GM19238 (cell line): ENCODE data around the gene CHTOP.
"Not testable (repeated sequence)": the region's sequence is repeated elsewhere in the genome, so short reads cannot be mapped to it uniquely, and the experiment has no call there.

Experiments used
- DNase-seq: peaks from one replicate; pipeline ENCODE4 v3.0.0; 2011; ENCODE audit warnings: low spot score; ENCODE audit not compliant: insufficient read length

CHTOP gene

DNA sequence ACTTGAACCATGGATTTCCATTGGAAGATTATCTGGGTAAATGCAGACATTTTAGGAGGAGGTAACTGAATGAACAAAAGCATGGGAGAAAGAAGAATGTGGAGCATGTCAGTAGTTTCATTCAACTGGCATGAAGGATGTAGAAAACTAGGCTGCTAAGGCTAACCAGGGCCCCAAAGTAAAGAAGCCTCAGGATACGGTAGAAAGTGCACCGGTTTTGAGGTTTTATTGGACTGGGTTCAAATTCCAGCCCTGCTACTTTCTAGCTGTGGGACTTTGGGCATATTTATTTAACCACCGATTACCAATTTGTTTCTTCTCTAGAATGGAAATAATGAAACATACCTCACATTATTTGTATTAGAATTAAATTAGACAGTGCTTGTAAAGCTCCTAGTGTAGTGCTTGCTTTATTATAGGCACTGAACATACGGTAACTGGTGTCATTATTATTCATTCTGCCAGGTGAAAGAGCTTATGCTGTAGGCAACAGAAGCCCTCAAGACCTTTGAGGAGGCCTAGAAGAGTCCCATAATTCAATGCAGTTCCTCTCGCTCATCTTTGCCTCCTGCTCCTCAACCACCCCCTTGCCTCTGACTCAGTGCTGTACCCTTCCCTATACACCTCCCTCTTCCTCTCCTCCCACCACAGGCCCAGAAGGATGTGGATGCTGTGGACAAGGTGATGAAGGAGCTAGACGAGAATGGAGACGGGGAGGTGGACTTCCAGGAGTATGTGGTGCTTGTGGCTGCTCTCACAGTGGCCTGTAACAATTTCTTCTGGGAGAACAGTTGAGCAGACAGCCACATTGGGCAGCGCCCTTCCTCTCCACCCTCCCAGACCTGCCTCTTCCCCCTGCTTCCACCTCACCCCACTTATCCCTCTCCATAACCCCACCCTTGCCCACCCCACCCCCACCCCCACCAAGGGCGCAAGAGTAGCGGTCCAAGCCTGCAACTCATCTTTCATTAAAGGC lies 2.5 kb upstream of the CHTOP start:
- DNase-seq = no peak

DNA sequence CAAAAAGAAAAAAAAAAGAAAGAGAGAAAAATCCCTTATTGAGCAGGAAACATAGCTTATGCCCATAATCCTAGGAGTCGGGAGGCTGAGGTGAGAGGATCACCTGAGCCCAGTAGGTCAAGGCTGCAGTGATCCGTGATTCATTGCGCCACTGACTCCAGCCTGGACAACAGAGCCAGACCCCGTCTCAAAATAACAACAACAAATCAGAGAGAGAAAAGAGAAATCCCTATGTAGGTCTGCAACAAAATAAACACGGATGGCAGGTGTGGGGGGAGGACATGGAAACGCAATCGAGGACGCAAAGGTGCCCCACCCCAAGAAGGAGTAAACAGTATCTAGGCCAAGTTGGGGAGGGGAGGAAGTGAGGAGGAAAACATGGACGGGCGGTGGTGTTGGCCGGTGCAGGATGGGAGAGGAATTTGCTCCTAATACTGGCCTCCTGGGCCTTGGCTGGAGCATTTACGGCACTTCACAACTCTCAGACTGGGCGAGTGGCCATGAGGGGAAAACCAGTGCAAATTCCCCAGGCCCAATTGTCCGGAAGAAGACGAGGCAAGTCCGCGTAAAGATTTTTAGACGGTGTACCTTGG lies 609 bp upstream of the CHTOP start:
- DNase-seq = no peak

GRCh38 chr1:153635872-153636271 lies 2.0 kb downstream of the CHTOP start:
- DNase-seq = no peak

- DNase-seq = no peak
These were observed 2.4 kb downstream of the CHTOP start for GRCh38 chr1:153636312-153636711.

DNA sequence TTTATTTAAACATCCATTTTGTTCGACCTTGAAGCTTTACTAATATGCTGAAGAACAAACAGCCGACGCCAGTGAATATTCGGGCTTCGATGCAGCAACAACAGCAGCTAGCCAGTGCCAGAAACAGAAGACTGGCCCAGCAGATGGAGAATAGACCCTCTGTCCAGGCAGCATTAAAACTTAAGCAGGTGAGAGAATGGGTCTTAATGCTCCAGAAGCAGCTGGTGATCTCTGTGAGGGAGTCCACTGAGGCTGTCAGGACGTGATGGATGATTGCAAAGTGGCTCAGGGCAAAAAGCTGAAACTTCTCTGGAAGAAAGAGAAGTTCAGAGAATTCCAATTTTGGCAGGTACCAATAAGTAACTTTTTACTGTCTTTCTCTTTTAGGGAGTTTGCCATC lies 4.4 kb downstream of the CHTOP start:
- no peak for DNase-seq

DNA sequence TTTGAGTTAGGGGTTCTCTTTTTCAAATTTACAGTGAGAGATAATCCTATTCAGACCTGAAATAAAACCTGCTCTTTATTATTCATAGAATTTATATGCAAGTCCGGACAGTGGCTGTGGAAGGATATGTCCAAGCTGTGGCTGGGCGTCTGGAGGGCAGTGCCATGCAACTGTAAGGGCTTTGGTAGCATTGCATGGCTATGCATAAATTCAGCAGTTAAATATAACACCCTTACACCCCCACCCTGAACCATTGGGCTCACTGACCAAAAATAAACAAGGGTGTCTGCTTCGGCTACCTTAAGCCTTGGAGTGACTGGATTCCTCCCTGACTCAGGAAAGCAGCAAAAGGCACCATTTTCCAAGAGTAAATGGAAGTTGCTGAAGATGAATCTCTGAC lies 5.4 kb downstream of the CHTOP start:
- no peak for DNase-seq

GRCh38 chr1:153640213-153640612 lies 6.3 kb downstream of the CHTOP start:
- not testable (repeated sequence) for DNase-seq

- no peak for DNase-seq
These were observed 7.0 kb downstream of the CHTOP start for GRCh38 chr1:153640861-153641260.

DNA sequence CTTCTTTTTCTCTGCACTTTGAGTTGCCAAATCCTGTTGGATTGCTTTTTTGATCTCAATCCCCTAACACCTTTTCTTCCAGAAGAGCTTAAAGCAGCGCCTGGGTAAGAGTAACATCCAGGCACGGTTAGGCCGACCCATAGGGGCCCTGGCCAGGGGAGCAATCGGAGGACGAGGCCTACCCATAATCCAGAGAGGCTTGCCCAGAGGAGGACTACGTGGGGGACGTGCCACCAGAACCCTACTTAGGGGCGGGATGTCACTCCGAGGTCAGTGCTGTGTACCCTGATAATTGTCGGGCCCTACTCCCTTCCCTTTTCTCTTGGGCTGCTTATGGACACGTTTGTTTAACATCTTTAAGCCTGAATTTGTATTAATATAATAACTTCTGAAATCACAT lies 8.3 kb downstream of the CHTOP start:
- DNase-seq = no peak

- DNase-seq = no peak
These were observed 9.2 kb downstream of the CHTOP start for GRCh38 chr1:153643100-153643499.

DNA sequence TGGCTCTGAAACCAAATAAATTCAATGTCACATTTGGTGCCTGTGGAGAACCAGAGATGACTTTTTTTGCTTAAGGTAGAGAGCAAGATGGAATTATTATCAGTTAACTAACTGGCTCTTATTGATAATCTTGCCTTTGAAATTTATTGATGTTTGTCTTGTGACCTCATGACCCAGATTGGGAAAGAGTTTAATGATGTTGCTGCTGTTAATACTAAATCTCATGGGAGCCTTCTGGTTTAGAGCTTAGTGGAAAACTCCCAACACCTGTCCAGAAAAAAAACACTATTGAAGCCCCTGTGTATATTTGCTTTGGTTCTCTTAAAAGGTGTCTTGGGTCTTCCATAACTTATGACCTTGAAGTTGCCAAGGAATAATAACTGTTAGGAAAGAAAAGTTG lies 9.9 kb downstream of the CHTOP start:
- DNase-seq = no peak

DNA sequence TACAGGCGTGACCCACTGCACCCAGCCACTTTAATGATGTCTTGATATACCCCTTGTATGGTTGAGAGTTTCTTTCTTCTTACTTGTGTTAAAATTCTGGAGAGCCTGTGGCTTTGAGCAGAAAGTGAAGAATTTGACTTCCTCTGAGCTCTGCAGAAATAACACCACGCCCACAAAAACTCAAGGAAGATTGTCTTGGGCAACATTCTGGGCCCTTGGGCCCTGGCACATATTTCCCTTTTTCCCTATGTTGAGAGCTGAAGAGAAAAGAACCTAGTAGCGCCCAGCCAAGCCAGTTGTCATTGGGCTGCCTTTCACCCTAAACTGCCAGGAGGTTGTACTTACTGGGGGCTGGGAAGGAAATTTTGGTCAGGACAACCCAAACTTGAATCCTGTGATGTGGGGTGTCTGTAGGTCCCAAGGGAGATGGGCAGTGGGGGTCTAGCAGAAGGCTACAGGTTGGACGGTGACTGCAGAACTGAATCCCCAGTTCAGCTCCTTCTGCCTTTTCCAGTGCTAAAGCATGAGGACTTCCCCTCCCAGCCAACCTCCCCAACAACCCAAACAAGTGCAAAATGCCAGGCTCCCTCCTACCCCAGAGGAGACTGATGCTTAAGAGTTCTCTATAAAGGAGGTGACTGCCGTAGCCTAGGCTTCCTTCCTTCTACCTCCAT lies 12.9 kb downstream of the CHTOP start:
- DNase-seq = no peak

DNA sequence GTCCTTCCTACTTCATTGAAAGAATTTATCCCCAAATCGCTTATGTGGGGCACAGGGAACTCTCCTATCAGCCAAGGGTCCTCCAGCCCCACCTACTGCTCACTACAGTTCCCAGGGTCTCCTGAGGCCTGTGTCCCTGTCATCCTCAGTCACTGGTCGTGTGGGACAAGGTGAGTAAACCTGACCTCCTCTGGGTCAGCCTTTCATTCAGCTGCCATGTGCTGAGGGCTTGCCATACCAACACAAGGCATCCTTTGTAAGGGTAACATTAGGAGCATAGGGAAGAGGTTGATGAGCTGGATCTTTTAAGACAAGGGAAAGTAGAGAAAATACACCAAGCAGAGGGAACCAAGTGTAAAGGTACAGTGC lies 13.5 kb downstream of the CHTOP start:
- no peak for DNase-seq

DNA sequence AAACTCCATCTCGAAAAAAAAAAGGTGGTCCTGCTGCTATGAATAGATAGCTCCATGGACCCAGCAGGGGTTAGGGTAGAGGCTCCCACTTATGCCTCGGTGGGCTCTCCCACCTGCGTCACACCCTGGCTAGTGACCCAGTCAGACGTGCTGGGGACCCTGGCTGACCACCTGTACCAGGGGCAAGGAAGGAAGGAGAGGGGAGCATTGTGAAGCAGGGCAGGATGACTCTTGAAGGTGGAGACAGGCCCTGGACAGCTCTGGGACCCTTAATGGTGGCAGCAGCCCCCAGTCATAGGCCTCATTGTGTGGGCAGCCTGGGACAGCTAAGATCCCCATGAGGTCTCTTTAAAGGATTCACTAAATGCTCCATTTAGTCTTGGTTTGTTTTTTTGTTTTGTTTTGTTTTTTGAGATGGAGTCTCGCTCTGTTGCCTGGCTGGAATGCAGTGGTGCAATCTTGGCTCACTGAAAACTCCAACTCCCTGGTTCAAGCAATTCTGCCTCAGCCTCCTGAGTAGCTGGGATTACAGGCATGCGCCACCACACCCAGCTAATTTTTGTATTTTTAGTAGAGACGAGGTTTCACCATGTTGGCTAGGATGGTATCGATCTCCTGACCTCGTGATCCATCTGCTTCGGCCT lies 14.3 kb downstream of the CHTOP start:
- DNase-seq = no peak

GRCh38 chr1:153649137-153649862 lies 15.4 kb downstream of the CHTOP start:
- no peak for DNase-seq

GRCh38 chr1:153649863-153650235 lies 16.0 kb downstream of the CHTOP start:
- DNase-seq = no peak

DNA sequence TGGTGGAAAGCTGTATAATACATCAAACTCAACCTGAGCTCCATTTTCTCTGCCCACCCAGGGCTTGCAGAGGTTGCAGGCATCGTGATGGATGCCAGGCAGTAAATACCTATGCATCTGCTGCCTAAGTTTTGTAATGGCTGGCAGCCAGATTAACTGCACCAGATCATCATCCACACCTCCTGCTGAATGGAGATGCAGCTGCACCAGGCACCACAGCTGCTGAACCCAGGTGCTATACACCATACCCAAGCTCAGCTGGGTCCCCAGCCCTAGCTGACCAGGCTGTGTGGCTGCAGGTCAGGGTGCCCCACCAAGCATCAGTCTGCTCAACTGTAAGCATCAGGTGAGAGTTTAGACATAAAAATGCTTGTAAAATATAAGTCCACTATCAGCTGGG lies 17.9 kb downstream of the CHTOP start:
- no peak for DNase-seq

DNA sequence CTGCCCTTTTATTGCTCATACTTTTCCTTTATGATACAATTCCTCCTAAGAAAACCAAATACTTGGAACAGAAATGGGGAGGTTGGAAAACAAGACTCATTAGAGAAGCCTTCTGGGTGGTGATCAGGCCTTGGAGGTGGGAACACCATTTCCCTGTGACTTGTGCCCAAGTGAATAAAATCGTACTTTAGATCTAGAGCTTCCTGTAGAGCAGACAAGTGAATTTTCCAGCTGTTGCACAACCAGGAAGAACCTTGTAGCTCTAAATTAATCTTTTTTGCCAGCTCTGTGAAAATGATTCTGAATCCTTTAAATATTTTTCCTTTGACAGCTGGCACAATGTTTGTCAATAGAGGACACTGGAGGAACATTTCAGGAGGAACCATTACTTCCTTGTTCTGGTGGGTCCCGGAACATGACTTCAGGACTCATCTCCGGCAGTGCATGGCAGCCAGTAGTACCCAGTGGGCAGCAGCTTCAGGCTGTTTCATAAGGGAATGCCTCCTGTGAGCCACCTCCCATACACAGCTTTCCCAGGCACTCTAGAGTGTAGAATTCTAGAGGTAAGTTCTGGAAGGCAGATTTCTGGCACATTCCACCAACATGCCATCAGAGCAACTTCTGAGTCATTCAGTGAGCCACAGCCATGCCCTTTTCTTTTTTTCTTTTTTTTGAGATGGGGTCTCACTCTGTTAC lies 19.1 kb downstream of the CHTOP start:
- no peak for DNase-seq

GRCh38 chr1:153655333-153655732 lies 21.5 kb downstream of the CHTOP start:
- DNase-seq = no peak

DNA sequence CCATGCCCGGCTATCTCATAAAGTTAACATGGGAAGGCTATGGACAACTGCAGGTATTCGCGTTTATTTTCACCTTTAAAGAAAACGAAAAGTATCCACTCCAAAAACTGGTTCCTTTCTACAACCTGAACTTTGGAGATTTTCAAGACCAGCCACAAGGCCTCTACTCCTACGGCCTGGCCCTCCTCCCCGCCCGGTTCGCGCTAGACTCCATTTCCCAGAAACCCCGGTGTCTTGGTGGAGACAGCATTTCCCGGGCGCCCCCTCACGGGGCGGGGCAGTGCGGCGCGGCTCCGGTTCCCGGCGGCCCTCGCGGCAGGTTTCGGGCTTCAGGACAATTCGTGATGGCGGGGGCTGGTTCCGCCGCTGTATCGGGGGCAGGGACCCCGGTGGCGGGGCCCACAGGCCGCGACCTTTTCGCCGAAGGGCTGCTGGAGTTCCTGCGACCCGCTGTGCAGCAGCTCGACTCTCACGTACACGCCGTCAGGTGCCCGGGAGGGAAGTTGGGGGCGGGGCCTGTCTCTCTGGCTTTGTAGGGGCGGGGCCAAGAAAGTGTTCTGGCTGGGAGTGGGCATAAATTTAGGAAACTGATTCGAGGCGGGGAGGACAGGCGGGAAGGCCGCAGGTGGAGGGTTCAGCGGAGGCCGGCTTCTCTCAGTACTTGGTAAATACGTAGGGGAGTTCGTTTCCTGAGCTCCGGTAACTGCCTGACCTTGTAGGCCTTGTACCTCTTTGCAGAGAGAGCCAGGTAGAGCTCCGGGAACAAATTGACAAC lies 24.7 kb downstream of the CHTOP start, which contains the start of gene SNAPIN:
SNAPIN (plus strand) TSS at position 304 of the 775 bp plus-strand sequence; CDS start at position 345, 41 bp downstream.
- DNase-seq = peak; percentile 89
